ENCODE data around the gene KCNH1.

GRCh38 chr1:210942513-210942912 lies 191.4 kb downstream of the KCNH1 start:
- TF ChIP-seq RAD21 (IDR thresholded peaks at IDR 0.05; ENCODE audit: low read depth) (no peak), POLR2A (IDR thresholded peaks at IDR 0.05; ENCODE audit: borderline replicate concordance, extremely low read depth, insufficient read depth, insufficient read length) (no peak)

Data from HCT116 (cell line).